Neural crest cell (in vitro differentiated cells): ENCODE data around the gene TMEM45A. TPM values are rescaled to one million over a fixed set of nuclear protein-coding genes. Genes with fewer than 3 reads are reported as not detected.
"Not testable (repeated sequence)": the region's sequence is repeated elsewhere in the genome, so short reads cannot be mapped to it uniquely, and the experiment has no call there.

Source experiments
- DNase-seq: peaks from one replicate; pipeline ENCODE4 v3.0.0; 2021; ENCODE audit warnings: low read depth, mixed read lengths, low spot score
- H3K27ac Mint-ChIP-seq: one replicate; pipeline ENCODE4 v1.8.0; 2021; ENCODE audit warnings: mild to moderate bottlenecking, mixed read lengths; ENCODE audit not compliant: unreplicated experiment
- H3K27me3 Mint-ChIP-seq: 2 replicates; pipeline ENCODE4 v1.8.0; 2021; ENCODE audit warnings: low read depth, mild to moderate bottlenecking, mixed read lengths
- H3K36me3 Mint-ChIP-seq: 2 replicates; pipeline ENCODE4 v1.8.0; 2021; ENCODE audit warnings: low read depth, mild to moderate bottlenecking, mixed read lengths
- H3K4me1 Mint-ChIP-seq: 2 replicates; pipeline ENCODE4 v1.8.0; 2021; ENCODE audit warnings: mixed read lengths
- H3K4me3 Mint-ChIP-seq: one replicate; pipeline ENCODE4 v1.8.0; 2021; ENCODE audit warnings: mild to moderate bottlenecking, mixed read lengths
- H3K9me3 Mint-ChIP-seq: 2 replicates; pipeline ENCODE4 v1.8.0; 2021; ENCODE audit warnings: mixed read lengths
- CTCF ChIP-seq: fragments of 200-600 bp; sonication (generic); conservative IDR thresholded peaks from 2 replicates; pipeline ENCODE4 v1.5.0; 2021; ENCODE audit warnings: antibody characterized with exemption, mild to moderate bottlenecking
- long read RNA-seq: library from polyadenylated mRNA; unstranded; transcript quantifications from one replicate; pipeline ENCODE4 v2.0.0, GENCODE V29; 2020
- total RNA-seq: library from RNA; stranded (reverse); gene quantifications from 2 replicates; pipeline ENCODE4 v1.2.1, GENCODE V29; 2021

The TMEM45A gene
- 18.2 and 18.7 TPM in 2 replicates for total RNA-seq
- long read RNA-seq, transcript TMEM45A-201 (6 exons, 1,567 nt), result major isoform, 50 of 101 reads
- long read RNA-seq, partial matches to known transcripts, result 1 of 101 reads
- long read RNA-seq, other reads (novel, unspliced or antisense), result 50 of 101 reads

- H3K4me1 Mint-ChIP-seq, result peaks cover 15% of the 10 kb centered on the region
- H3K36me3 Mint-ChIP-seq, result no peaks in the 10 kb centered on the region
- DNase-seq, result peak; percentile 96
- peak within 1 kb of the TSS; percentile 98 for H3K4me3 Mint-ChIP-seq
- TF ChIP-seq CTCF, result no peak
- peak within 1 kb of the TSS; percentile 96 for H3K27ac Mint-ChIP-seq
- peaks cover 3% of the 10 kb centered on the region for H3K9me3 Mint-ChIP-seq
- H3K27me3 Mint-ChIP-seq, result peaks cover 2% of the 10 kb centered on the region
These were observed at the start of gene TMEM45A for GRCh38 chr3:100492059-100493006. TSS of gene TMEM45A (plus strand) at chr3:100492619. CDS start at chr3:100555212, 62,593 bp downstream.

- no peak for TF ChIP-seq CTCF
- Mint-ChIP-seq H3K9me3 (peaks cover 17% of the 10 kb centered on the region), H3K4me3 (no peak overlapping the region), H3K27me3 (no peaks in the 10 kb centered on the region), H3K27ac (no peak overlapping the region), H3K4me1 (no peaks in the 10 kb centered on the region), H3K36me3 (peaks cover 32% of the 10 kb centered on the region)
- no peak for DNase-seq
These were observed 48.7 kb upstream of the TMEM45A start for GRCh38 chr3:100443690-100444089.

- H3K27ac Mint-ChIP-seq, H3K27me3 Mint-ChIP-seq, H3K4me1 Mint-ChIP-seq, H3K4me3 Mint-ChIP-seq, DNase-seq: not testable (repeated sequence)
- H3K9me3 Mint-ChIP-seq, result peaks cover 16% of the 10 kb centered on the region
- peaks cover 27% of the 10 kb centered on the region for H3K36me3 Mint-ChIP-seq
These were observed 45.4 kb upstream of the TMEM45A start for GRCh38 chr3:100447067-100447466.

GRCh38 chr3:100448079-100448478 is 44.3 kb upstream of the TMEM45A start:
- DNase-seq, result no peak
- Mint-ChIP-seq H3K9me3 (peaks cover 9% of the 10 kb centered on the region), H3K4me1 (peaks cover 5% of the 10 kb centered on the region), H3K36me3 (peaks cover 24% of the 10 kb centered on the region), H3K27me3 (no peaks in the 10 kb centered on the region), H3K27ac (no peak overlapping the region), H3K4me3 (no peak overlapping the region)
- no peak for TF ChIP-seq CTCF

GRCh38 chr3:100449214-100449613 is 43.2 kb upstream of the TMEM45A start:
- H3K4me1 Mint-ChIP-seq, result peaks cover 5% of the 10 kb centered on the region
- TF ChIP-seq CTCF, result no peak
- no peak overlapping the region for H3K27ac Mint-ChIP-seq
- peaks cover 19% of the 10 kb centered on the region for H3K36me3 Mint-ChIP-seq
- no peak for DNase-seq
- H3K4me3 Mint-ChIP-seq, result no peak overlapping the region
- peaks cover 9% of the 10 kb centered on the region for H3K9me3 Mint-ChIP-seq
- no peaks in the 10 kb centered on the region for H3K27me3 Mint-ChIP-seq

- Mint-ChIP-seq H3K27ac (no peak overlapping the region), H3K4me3 (no peak overlapping the region), H3K27me3 (no peaks in the 10 kb centered on the region), H3K4me1 (no peaks in the 10 kb centered on the region), H3K36me3 (peaks cover 5% of the 10 kb centered on the region), H3K9me3 (no peaks in the 10 kb centered on the region)
- DNase-seq, result no peak
- TF ChIP-seq CTCF, result no peak
These were observed 37.7 kb upstream of the TMEM45A start for GRCh38 chr3:100454677-100455076.
